AG09309 (cell line): ENCODE data around the gene CYB561D2.
A peak's percentile ranks its signal among the peaks of the same experiment; 100 is the strongest.

Experiments
- DNase-seq: peaks from one replicate; pipeline ENCODE4 v3.0.0-alpha.2; 2010; ENCODE audit warnings: low read depth
- H3K4me3 ChIP-seq: 2 replicates; pipeline ENCODE4 v1.5.1; 2011; ENCODE audit warnings: mild to moderate bottlenecking, low read depth, low read length, moderate library complexity; ENCODE audit not compliant: control insufficient read depth
- TF ChIP-seq, protein P1 (sequence below): IDR thresholded peaks from 2 replicates; pipeline ENCODE4 v1.5.1; 2011; ENCODE audit warnings: mild to moderate bottlenecking, low read depth, low read length, inconsistent platforms; ENCODE audit not compliant: insufficient read depth, control insufficient read depth; ENCODE audit errors: missing control alignments

The CYB561D2 gene

DNA sequence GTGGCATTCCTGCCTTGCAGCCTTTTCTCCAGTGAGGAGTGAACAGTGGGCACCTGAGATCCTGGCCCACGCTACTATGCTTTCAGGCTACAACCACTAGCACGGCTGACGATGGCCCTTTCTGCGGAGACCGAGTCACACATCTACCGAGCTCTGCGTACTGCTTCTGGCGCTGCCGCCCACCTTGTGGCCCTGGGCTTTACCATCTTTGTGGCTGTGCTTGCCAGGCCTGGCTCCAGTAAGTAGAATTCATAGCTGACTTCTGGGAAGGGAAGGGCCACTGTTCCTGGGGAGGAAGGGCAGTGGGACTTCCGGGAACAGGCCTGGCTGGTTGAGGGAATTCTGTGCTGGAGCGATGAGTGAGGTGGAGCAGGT lies 648 bp downstream of the CYB561D2 start:
- peak overlapping the region; percentile 81 for H3K4me3 ChIP-seq
- DNase-seq: no peak
- TF ChIP-seq, protein P1, sequence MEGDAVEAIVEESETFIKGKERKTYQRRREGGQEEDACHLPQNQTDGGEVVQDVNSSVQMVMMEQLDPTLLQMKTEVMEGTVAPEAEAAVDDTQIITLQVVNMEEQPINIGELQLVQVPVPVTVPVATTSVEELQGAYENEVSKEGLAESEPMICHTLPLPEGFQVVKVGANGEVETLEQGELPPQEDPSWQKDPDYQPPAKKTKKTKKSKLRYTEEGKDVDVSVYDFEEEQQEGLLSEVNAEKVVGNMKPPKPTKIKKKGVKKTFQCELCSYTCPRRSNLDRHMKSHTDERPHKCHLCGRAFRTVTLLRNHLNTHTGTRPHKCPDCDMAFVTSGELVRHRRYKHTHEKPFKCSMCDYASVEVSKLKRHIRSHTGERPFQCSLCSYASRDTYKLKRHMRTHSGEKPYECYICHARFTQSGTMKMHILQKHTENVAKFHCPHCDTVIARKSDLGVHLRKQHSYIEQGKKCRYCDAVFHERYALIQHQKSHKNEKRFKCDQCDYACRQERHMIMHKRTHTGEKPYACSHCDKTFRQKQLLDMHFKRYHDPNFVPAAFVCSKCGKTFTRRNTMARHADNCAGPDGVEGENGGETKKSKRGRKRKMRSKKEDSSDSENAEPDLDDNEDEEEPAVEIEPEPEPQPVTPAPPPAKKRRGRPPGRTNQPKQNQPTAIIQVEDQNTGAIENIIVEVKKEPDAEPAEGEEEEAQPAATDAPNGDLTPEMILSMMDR: no peak

DNA sequence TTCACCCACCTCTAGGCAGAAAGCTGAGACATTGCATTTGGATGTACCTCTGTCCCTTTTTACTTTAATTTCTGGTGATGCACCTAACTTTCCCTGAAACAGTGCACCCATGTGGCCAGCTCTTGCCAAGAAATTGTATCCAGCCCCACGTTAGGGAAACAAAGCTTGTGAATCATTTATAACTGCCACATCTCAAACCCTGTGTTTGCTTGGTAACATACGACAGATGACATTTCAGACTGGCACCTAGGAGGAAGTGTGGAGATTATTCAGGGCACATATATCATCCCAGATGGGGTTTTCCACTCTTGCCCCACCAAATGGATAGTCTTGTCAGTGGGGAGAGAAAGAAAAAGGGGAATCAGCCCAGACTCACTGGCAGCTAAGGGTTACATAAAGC lies 2.1 kb downstream of the CYB561D2 start:
- DNase-seq: no peak
- TF ChIP-seq, protein P1: peak; percentile 48
- no peak overlapping the region for H3K4me3 ChIP-seq

DNA sequence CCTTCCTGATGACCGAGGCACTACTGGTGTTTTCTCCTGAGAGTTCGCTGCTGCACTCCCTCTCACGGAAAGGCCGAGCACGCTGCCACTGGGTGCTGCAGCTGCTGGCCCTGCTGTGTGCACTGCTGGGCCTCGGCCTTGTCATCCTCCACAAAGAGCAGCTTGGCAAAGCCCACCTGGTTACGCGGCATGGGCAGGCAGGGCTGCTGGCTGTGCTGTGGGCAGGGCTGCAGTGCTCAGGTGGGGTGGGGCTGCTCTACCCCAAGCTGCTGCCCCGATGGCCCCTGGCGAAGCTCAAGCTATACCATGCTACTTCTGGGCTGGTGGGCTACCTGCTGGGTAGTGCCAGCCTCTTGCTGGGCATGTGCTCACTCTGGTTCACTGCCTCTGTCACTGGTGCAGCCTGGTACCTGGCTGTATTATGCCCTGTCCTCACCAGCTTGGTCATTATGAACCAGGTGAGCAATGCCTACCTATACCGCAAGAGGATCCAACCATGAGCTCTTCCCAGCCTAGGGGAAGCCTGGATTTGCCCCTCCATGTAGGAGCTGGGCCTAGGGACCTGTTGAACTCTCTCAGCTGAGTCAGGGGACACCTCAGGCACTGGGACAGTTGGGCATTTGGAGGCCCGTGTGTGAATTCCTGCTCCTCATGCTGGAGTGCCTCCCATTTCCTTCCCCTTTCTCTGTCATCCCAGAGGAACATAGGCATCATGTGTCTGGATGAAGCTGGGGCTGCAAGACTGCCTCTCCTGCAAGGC lies 2.8 kb downstream of the CYB561D2 start:
- no peak overlapping the region for H3K4me3 ChIP-seq
- TF ChIP-seq, protein P1: no peak
- DNase-seq: no peak

DNA sequence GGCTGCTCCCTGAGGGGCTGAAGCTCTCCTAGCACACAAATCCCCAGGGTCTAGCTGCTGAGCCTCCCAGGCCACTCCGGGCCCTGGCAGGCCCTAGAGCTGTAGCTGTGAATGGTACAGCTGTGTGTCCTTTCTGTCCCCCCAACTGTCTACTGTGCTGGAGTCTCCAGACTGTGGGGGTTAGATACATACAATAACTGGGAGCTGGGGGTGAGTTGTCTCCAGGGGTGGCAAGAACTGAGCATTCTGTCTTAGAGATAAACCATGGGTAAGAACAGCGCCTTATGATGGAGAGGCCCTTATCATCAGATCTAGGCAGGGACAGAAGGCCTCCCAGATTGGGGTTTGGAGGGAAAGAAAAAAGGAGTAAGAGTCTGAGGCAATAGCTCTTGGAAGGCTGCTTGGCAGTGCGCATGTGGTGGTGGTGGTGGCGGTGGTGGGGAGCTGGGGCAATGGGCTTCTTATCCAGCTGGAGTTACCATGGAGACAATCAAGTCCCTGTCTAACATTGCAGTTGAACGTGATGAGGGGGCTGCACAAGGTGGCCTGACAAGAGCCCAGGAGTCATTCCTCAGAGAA lies 3.6 kb downstream of the CYB561D2 start:
- TF ChIP-seq, protein P1: no peak
- no peak for DNase-seq
- H3K4me3 ChIP-seq: no peak overlapping the region

DNA sequence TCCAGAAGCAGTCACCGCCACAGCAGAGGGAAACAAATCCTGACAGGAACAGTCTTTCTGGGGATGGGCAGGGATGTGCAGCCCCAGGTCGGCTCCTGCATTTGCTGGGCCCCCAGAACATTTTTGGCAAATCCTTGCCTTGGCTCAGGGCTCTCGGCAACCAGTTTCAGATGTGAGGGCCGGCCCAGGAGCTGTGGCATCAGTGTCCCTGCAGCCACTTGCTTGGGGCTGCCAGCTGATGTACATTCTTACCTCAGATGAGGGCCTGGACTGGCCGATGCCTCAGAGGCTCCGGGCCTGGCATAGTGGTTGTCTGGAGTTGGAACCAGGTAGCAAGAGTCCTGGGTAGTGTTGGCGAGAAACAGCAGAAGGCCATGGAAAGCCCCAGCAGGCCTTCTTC lies 4.2 kb downstream of the CYB561D2 start:
- H3K4me3 ChIP-seq: no peak overlapping the region
- DNase-seq: no peak
- TF ChIP-seq, protein P1: no peak

DNA sequence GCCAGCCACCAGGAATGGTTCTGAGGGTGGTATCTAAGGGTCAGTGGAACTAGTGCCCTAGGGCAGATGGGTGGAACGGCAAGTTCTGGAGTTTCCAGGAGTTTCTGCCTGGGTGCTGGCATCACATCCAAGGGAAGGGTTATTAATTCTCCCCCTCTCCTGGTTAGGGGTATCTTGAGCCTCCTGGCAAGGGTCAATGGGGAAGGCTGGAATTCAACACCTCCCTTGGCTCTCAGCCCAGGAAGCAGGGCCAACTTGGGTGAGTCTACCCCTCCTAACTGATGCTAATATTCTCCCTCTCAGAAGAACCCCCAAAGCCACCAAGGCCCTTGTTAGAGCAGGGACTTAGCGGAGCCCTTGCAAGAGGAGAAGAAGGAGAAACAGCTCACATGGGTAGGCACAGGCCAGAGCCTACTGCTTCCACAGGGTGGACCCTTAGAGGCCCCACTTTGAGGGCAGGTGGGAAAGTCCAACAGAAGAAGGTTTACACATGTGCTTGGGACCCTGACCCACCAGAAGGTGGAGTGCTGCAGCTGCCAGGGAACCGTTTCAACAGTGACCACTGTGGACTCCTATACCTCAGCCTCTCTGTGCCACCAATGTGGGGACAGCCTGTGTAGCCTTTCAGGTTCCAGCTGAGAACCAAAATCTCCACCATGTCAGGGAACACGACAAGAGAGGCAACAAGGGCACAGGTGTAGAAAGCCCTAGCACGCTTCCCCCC lies 5.3 kb downstream of the CYB561D2 start:
- TF ChIP-seq, protein P1: no peak
- peak overlapping the region; percentile 64 for H3K4me3 ChIP-seq
- DNase-seq: no peak
